Activated CD8-positive, alpha-beta memory T cell treated with anti-CD3 and anti-CD28 coated beads, Interleukin-2, amount 50 U/mL, for 24 hours (primary cell): ENCODE results near the gene ENTPD1.
"Not testable (repeated sequence)": the region's sequence is repeated elsewhere in the genome, so short reads cannot be mapped to it uniquely, and the experiment has no call there.

Experiments used
- DNase-seq: peaks from one replicate; pipeline ENCODE4 v3.0.0-alpha.2; 2020; ENCODE audit errors: extremely low read depth

Gene ENTPD1

GRCh38 chr10:95756041-95756761 lies at the start of gene ENTPD1:
ENTPD1 (plus strand) TSS chr10:95756163; CDS start chr10:95756240, 77 bp downstream.
- no peak for DNase-seq

GRCh38 chr10:95706573-95706972 lies 49.4 kb upstream of the ENTPD1 start:
- no peak for DNase-seq

GRCh38 chr10:95706990-95707389 lies 49.0 kb upstream of the ENTPD1 start:
- DNase-seq = no peak

- no peak for DNase-seq
These were observed 44.5 kb upstream of the ENTPD1 start for GRCh38 chr10:95711492-95711891.

- DNase-seq = no peak
These were observed 39.5 kb upstream of the ENTPD1 start for GRCh38 chr10:95716466-95716865.

- no peak for DNase-seq
These were observed 39.1 kb upstream of the ENTPD1 start for GRCh38 chr10:95716866-95717265.

GRCh38 chr10:95720745-95721144 lies 35.2 kb upstream of the ENTPD1 start:
- DNase-seq = not testable (repeated sequence)

- not testable (repeated sequence) for DNase-seq
These were observed 33.5 kb upstream of the ENTPD1 start for GRCh38 chr10:95722496-95722895.

GRCh38 chr10:95728526-95728925 lies 27.4 kb upstream of the ENTPD1 start:
- DNase-seq = no peak

- no peak for DNase-seq
These were observed 26.5 kb upstream of the ENTPD1 start for GRCh38 chr10:95729323-95730055.

- no peak for DNase-seq
These were observed 25.7 kb upstream of the ENTPD1 start for GRCh38 chr10:95730233-95730632.

- not testable (repeated sequence) for DNase-seq
These were observed 23.1 kb upstream of the ENTPD1 start for GRCh38 chr10:95732907-95733306.

GRCh38 chr10:95739056-95739455 lies 16.9 kb upstream of the ENTPD1 start:
- DNase-seq = no peak

- no peak for DNase-seq
These were observed 14.0 kb upstream of the ENTPD1 start for GRCh38 chr10:95741807-95742467.

- DNase-seq = no peak
These were observed 13.5 kb upstream of the ENTPD1 start for GRCh38 chr10:95742485-95742884.

GRCh38 chr10:95742962-95743535 lies 12.9 kb upstream of the ENTPD1 start:
- no peak for DNase-seq

GRCh38 chr10:95745501-95745900 lies 10.5 kb upstream of the ENTPD1 start:
- no peak for DNase-seq

GRCh38 chr10:95748349-95748748 lies 7.6 kb upstream of the ENTPD1 start:
- no peak for DNase-seq

- DNase-seq = no peak
These were observed 405 bp upstream of the ENTPD1 start for GRCh38 chr10:95755511-95756004.

- no peak for DNase-seq
These were observed 1.1 kb downstream of the ENTPD1 start for GRCh38 chr10:95756809-95757684.

GRCh38 chr10:95758351-95759025 lies 2.5 kb downstream of the ENTPD1 start:
- DNase-seq = no peak
